Measurements from ENCODE around the gene RAP1GDS1. TPM values are rescaled to one million over a fixed set of nuclear protein-coding genes. Genes with fewer than 3 reads are reported as not detected.

Gene RAP1GDS1
- total RNA-seq, 1 donor from 2014 or later = 67.8 TPM

GRCh38 chr4:98341309-98341708, 80.1 kb downstream of the RAP1GDS1 start:
- Mint-ChIP-seq H3K27ac (ENCODE audit: unreplicated experiment) (no peak overlapping the region), H3K9me3 (ENCODE audit: unreplicated experiment) (no peaks in the 10 kb centered on the region), H3K36me3 (ENCODE audit: low read depth, unreplicated experiment) (no peaks in the 10 kb centered on the region), H3K4me1 (ENCODE audit: unreplicated experiment) (no peaks in the 10 kb centered on the region), H3K4me3 (ENCODE audit: unreplicated experiment) (no peak overlapping the region), H3K27me3 (ENCODE audit: unreplicated experiment) (no peaks in the 10 kb centered on the region)
- TF ChIP-seq, protein P1, sequence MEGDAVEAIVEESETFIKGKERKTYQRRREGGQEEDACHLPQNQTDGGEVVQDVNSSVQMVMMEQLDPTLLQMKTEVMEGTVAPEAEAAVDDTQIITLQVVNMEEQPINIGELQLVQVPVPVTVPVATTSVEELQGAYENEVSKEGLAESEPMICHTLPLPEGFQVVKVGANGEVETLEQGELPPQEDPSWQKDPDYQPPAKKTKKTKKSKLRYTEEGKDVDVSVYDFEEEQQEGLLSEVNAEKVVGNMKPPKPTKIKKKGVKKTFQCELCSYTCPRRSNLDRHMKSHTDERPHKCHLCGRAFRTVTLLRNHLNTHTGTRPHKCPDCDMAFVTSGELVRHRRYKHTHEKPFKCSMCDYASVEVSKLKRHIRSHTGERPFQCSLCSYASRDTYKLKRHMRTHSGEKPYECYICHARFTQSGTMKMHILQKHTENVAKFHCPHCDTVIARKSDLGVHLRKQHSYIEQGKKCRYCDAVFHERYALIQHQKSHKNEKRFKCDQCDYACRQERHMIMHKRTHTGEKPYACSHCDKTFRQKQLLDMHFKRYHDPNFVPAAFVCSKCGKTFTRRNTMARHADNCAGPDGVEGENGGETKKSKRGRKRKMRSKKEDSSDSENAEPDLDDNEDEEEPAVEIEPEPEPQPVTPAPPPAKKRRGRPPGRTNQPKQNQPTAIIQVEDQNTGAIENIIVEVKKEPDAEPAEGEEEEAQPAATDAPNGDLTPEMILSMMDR (IDR thresholded peaks at IDR 0.05; ENCODE audit: unreplicated experiment) = no peak
- no peak for DNase-seq (ENCODE audit: low spot score)

DNA sequence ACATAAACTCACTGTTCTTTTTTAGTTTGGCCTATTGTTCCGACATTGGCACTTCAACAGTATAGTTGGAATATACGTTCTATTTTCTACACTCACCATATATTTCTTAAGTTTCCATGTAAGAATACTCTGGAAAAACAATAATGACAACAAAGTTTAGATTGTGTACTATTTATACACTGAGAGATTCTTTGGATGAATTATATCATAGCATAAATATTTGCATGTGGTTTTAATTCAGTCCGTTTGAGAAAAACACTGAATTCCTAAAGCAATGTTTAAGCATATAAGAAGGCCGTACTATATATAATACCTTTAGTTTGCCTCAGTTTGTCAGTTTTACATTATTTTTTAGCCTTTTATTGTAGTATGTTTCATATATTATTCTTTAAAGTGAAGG, 82.4 kb downstream of the RAP1GDS1 start:
- H3K4me1 Mint-ChIP-seq (ENCODE audit: unreplicated experiment) = no peaks in the 10 kb centered on the region
- H3K36me3 Mint-ChIP-seq (ENCODE audit: low read depth, unreplicated experiment) = peaks cover 4% of the 10 kb centered on the region
- DNase-seq (ENCODE audit: low spot score) = no peak
- no peaks in the 10 kb centered on the region for H3K27me3 Mint-ChIP-seq (ENCODE audit: unreplicated experiment)
- TF ChIP-seq, protein P1 (IDR thresholded peaks at IDR 0.05; ENCODE audit: unreplicated experiment) = no peak
- H3K4me3 Mint-ChIP-seq (ENCODE audit: unreplicated experiment) = no peak overlapping the region
- no peak overlapping the region for H3K27ac Mint-ChIP-seq (ENCODE audit: unreplicated experiment)
- H3K9me3 Mint-ChIP-seq (ENCODE audit: unreplicated experiment) = no peaks in the 10 kb centered on the region

GRCh38 chr4:98345838-98346237, 84.7 kb downstream of the RAP1GDS1 start:
- no peaks in the 10 kb centered on the region for H3K4me1 Mint-ChIP-seq (ENCODE audit: unreplicated experiment)
- no peak overlapping the region for H3K27ac Mint-ChIP-seq (ENCODE audit: unreplicated experiment)
- peaks cover 4% of the 10 kb centered on the region for H3K36me3 Mint-ChIP-seq (ENCODE audit: low read depth, unreplicated experiment)
- no peak for DNase-seq (ENCODE audit: low spot score)
- H3K27me3 Mint-ChIP-seq (ENCODE audit: unreplicated experiment) = no peaks in the 10 kb centered on the region
- TF ChIP-seq, protein P1 (IDR thresholded peaks at IDR 0.05; ENCODE audit: unreplicated experiment) = no peak
- no peaks in the 10 kb centered on the region for H3K9me3 Mint-ChIP-seq (ENCODE audit: unreplicated experiment)
- no peak overlapping the region for H3K4me3 Mint-ChIP-seq (ENCODE audit: unreplicated experiment)

DNA sequence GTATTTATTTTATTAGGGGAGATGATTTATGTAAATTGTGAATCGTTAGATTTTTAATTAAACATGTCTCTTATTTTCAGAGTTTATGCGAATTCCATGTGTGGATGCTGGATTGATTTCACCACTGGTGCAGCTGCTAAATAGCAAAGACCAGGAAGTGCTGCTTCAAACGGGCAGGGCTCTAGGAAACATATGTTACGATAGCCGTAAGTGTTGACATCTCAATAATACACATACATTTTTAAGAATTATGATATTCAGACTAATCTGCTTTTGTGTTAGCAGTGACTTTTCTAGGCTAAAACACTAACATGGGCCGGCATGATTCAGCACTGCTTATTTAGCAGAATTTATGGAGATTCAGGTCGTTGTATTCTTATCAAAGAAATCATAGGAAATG, 91.2 kb downstream of the RAP1GDS1 start:
- peaks cover 4% of the 10 kb centered on the region for H3K36me3 Mint-ChIP-seq (ENCODE audit: low read depth, unreplicated experiment)
- DNase-seq (ENCODE audit: low spot score) = no peak
- no peaks in the 10 kb centered on the region for H3K27me3 Mint-ChIP-seq (ENCODE audit: unreplicated experiment)
- H3K4me1 Mint-ChIP-seq (ENCODE audit: unreplicated experiment) = no peaks in the 10 kb centered on the region
- H3K4me3 Mint-ChIP-seq (ENCODE audit: unreplicated experiment) = no peak overlapping the region
- H3K9me3 Mint-ChIP-seq (ENCODE audit: unreplicated experiment) = no peaks in the 10 kb centered on the region
- H3K27ac Mint-ChIP-seq (ENCODE audit: unreplicated experiment) = no peak overlapping the region
- TF ChIP-seq, protein P1 (IDR thresholded peaks at IDR 0.05; ENCODE audit: unreplicated experiment) = no peak

DNA sequence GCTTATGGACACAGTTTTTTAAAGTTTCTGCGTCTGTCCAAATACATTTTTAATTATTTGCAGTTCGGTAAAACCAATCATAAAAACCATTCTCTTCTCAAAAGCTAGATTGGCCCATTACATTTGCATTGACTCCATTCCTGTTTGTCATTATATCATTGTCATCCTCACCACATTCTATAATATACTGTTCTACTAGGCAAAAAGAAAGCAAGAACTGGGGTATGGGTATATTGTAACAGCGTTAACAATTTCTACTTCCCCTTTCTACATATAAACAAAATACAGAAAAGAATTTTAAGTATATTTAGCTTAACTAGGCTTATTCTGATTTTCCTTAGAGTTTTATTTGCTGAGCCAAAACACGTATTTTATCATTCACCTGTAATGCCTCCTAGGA, 91.8 kb downstream of the RAP1GDS1 start:
- Mint-ChIP-seq H3K27ac (ENCODE audit: unreplicated experiment) (no peak overlapping the region), H3K4me3 (ENCODE audit: unreplicated experiment) (no peak overlapping the region), H3K27me3 (ENCODE audit: unreplicated experiment) (no peaks in the 10 kb centered on the region), H3K36me3 (ENCODE audit: low read depth, unreplicated experiment) (peaks cover 3% of the 10 kb centered on the region), H3K4me1 (ENCODE audit: unreplicated experiment) (no peaks in the 10 kb centered on the region), H3K9me3 (ENCODE audit: unreplicated experiment) (no peaks in the 10 kb centered on the region)
- no peak for DNase-seq (ENCODE audit: low spot score)
- TF ChIP-seq, protein P1 (IDR thresholded peaks at IDR 0.05; ENCODE audit: unreplicated experiment) = no peak
